Loucy (cell line): ENCODE measurements around the gene HMGB3.
"Not testable (repeated sequence)": the region's sequence is repeated elsewhere in the genome, so short reads cannot be mapped to it uniquely, and the experiment has no call there.

Experiments used
- H2AFZ ChIP-seq: fragments of 200-600 bp; sonication (generic); 2 replicates; pipeline ENCODE4 v1.6.0; 2016; ENCODE audit warnings: antibody characterized with exemption, mild to moderate bottlenecking, low read length, moderate library complexity
- H3F3A ChIP-seq: fragments of 200-600 bp; 2 replicates; pipeline ENCODE4 v1.6.0; 2016; ENCODE audit warnings: antibody characterized with exemption, low read depth, mild to moderate bottlenecking
- H3K27me3 ChIP-seq: fragments of 200-600 bp; sonication (generic); 2 replicates; pipeline ENCODE4 v1.6.1; 2014; ENCODE audit warnings: low read length, mild to moderate bottlenecking; ENCODE audit not compliant: insufficient read depth, poor library complexity, severe bottlenecking
- H3K36me3 ChIP-seq: fragments of 200-600 bp; sonication (generic); 2 replicates; pipeline ENCODE4 v1.6.1; 2016; ENCODE audit warnings: low read length; ENCODE audit not compliant: insufficient read depth
- H3K4me1 ChIP-seq: fragments of 200-600 bp; sonication (generic); 2 replicates; pipeline ENCODE4 v1.5.1; 2014; ENCODE audit warnings: low read length, mild to moderate bottlenecking; ENCODE audit not compliant: insufficient read depth, poor library complexity, severe bottlenecking
- H3K4me2 ChIP-seq: fragments of 200-600 bp; sonication (generic); 2 replicates; pipeline ENCODE4 v1.6.0; 2014; ENCODE audit warnings: antibody characterized with exemption, low read length, low read depth, mild to moderate bottlenecking; ENCODE audit not compliant: poor library complexity, severe bottlenecking
- H3K4me3 ChIP-seq: fragments of 200-600 bp; sonication (generic); 2 replicates; pipeline ENCODE4 v1.5.1; 2014; ENCODE audit warnings: low read length, mild to moderate bottlenecking, mixed read lengths; ENCODE audit not compliant: poor library complexity, severe bottlenecking
- H3K79me2 ChIP-seq: fragments of 200-600 bp; sonication (generic); 2 replicates; pipeline ENCODE4 v1.6.1; 2014; ENCODE audit warnings: low read length; ENCODE audit not compliant: insufficient read depth
- H3K9ac ChIP-seq: fragments of 200-600 bp; sonication (generic); 2 replicates; pipeline ENCODE4 v1.6.0; 2014; ENCODE audit warnings: mild to moderate bottlenecking, low read depth, low read length, moderate library complexity; ENCODE audit not compliant: poor library complexity, severe bottlenecking
- H3K9me2 ChIP-seq: fragments of 200-600 bp; sonication (generic); replicated peaks from 2 replicates; pipeline ENCODE4 v1.6.1; 2016; ENCODE audit warnings: low read depth, low read length, mixed read lengths
- H3K9me3 ChIP-seq: fragments of 200-600 bp; sonication (generic); 2 replicates; pipeline ENCODE4 v1.6.1; 2014; ENCODE audit warnings: mild to moderate bottlenecking, antibody characterized with exemption, low read length, low read depth; ENCODE audit not compliant: insufficient read depth
- H4K20me1 ChIP-seq: fragments of 200-600 bp; sonication (generic); 2 replicates; pipeline ENCODE4 v1.6.0; 2014; ENCODE audit warnings: antibody characterized with exemption, low read length, mild to moderate bottlenecking; ENCODE audit not compliant: insufficient read depth, poor library complexity, severe bottlenecking
- CTCF ChIP-seq: fragments of 200-600 bp; sonication (generic); conservative IDR thresholded peaks from 2 replicates; pipeline ENCODE4 v1.5.1; 2014; ENCODE audit warnings: mild to moderate bottlenecking, antibody characterized with exemption, low read length
- EZH2phosphoT487 ChIP-seq: fragments of 200-600 bp; IDR thresholded peaks from 2 replicates; pipeline ENCODE4 v1.6.1; 2018; ENCODE audit warnings: antibody characterized with exemption, mild to moderate bottlenecking, moderate library complexity, borderline replicate concordance

The HMGB3 gene

GRCh38 chrX:150959557-150959956 is 23.6 kb upstream of the HMGB3 start:
- H3K9me3 ChIP-seq = no peaks in the 10 kb centered on the region
- TF ChIP-seq EZH2phosphoT487 (no peak), CTCF (no peak)
- H3K36me3 ChIP-seq = no peaks in the 10 kb centered on the region
- H3K79me2 ChIP-seq = no peaks in the 10 kb centered on the region
- no peak overlapping the region for H3K4me3 ChIP-seq
- no peaks in the 10 kb centered on the region for H3K9me2 ChIP-seq
- H3K4me2 ChIP-seq = no peak overlapping the region
- H3K9ac ChIP-seq = no peak overlapping the region
- H3K27me3 ChIP-seq = no peaks in the 10 kb centered on the region
- no peaks in the 10 kb centered on the region for H3K4me1 ChIP-seq
- no peaks in the 10 kb centered on the region for H4K20me1 ChIP-seq
- no peaks in the 10 kb centered on the region for H3F3A ChIP-seq
- no peak overlapping the region for H2AFZ ChIP-seq

GRCh38 chrX:150961631-150962030 is 21.5 kb upstream of the HMGB3 start:
- no peaks in the 10 kb centered on the region for H3K27me3 ChIP-seq
- H3K9me2 ChIP-seq = no peaks in the 10 kb centered on the region
- no peak overlapping the region for H2AFZ ChIP-seq
- H3F3A ChIP-seq = no peaks in the 10 kb centered on the region
- H3K9ac ChIP-seq = no peak overlapping the region
- H3K9me3 ChIP-seq = no peaks in the 10 kb centered on the region
- H3K4me1 ChIP-seq = no peaks in the 10 kb centered on the region
- no peaks in the 10 kb centered on the region for H3K36me3 ChIP-seq
- no peaks in the 10 kb centered on the region for H4K20me1 ChIP-seq
- no peak for TF ChIP-seq EZH2phosphoT487
- H3K4me3 ChIP-seq = no peak overlapping the region
- no peak overlapping the region for H3K4me2 ChIP-seq
- H3K79me2 ChIP-seq = no peaks in the 10 kb centered on the region

DNA sequence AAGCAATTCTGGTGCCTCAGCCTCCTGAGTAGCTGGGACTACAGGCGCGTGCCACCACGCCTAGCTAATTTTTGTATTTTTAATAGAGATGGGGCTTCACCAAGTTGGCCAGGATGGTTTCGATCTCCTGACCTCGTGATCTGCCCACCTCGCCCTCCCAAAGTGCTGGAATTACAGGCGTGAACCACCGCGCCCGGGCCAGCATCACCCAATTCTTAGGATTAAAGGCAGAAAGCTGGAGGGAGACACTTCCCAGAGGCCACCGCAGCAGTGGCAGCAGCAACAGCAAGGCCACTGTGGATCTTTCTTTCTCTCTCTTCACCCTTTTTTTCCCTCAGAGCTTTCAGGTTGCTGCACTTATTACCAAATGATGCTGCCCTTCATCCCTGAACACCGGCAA is 18.7 kb upstream of the HMGB3 start:
- not testable (repeated sequence) for H3K4me2 ChIP-seq, H3F3A ChIP-seq, H3K79me2 ChIP-seq, H3K4me1 ChIP-seq, H4K20me1 ChIP-seq, H3K27me3 ChIP-seq, H3K36me3 ChIP-seq, H3K9ac ChIP-seq, H3K4me3 ChIP-seq, H3K9me3 ChIP-seq, H3K9me2 ChIP-seq, H2AFZ ChIP-seq

DNA sequence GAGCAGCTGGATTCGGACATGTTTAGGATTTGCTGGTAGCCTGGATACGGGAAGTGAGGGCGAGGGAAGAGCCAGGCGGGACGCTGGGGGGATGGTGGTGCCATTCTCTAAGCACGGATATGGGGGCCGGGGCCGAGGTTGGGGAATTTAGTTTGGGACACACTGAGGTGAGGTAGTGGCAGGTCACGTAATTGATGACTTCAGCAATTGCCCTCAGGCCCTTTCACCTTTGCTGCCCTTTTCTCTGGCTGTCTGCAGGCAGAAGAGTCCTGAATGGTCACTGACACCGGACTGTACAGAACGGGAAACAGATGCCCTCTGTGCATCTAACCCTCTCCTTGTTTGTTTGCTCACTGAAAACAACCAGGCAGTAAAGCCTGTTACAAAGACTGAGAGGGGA is 16.9 kb upstream of the HMGB3 start:
- Histone ChIP-seq H3F3A (no peaks in the 10 kb centered on the region), H3K9me2 (no peaks in the 10 kb centered on the region), H3K9me3 (no peaks in the 10 kb centered on the region), H4K20me1 (no peaks in the 10 kb centered on the region), H3K4me3 (no peak overlapping the region), H3K79me2 (no peaks in the 10 kb centered on the region), H2AFZ (no peak overlapping the region), H3K4me2 (no peak overlapping the region), H3K4me1 (no peaks in the 10 kb centered on the region), H3K27me3 (no peaks in the 10 kb centered on the region), H3K9ac (no peak overlapping the region), H3K36me3 (no peaks in the 10 kb centered on the region)
- TF ChIP-seq CTCF (no peak), EZH2phosphoT487 (no peak)
